ENCODE results near the gene CPA1. TPM values are rescaled to one million over a fixed set of nuclear protein-coding genes. Genes with fewer than 3 reads are reported as not detected.

Gene CPA1
- total and polyA plus RNA-seq, 7 experiments from 2014 or later = not detected

DNA sequence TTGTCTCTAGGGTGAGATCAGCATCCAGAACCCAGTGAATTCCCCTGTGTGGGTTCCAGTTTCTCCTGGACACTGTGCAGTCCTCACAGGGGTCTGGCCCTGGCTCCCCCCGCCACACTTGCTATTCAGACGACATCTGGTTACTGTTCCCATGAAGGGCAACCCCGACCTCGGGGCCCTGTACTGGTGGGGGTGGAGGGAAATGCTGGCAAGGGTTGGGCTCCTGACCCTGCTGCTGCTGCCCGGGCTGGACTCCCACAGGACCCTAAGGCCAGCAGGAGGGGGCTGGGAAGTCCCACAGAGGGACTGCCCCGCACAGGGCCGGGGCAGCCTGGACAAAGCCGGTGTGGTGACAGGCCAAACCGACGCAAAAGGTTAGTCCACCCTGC lies 768 bp upstream of the CPA1 start:
- ChIA-PET POLR2A (no interaction called here), CTCF (no interaction called here)
- Histone ChIP-seq H3K4me3 (ENCODE audit: low read length) (no peak overlapping the region), H3K27me3 (ENCODE audit: control insufficient read depth in 2 of 2, insufficient read depth in 2 of 2, low read length in 2 of 2) (no peaks in the 10 kb centered on the region), H3K27ac (ENCODE audit: low read depth, low read length) (no peak overlapping the region), H3K9me3 (ENCODE audit: control insufficient read depth in 2 of 3, low read length in 3 of 3) (peaks cover 0 to 4% (median 0%) of the 10 kb centered on the region in 3 experiments), H3K4me1 (ENCODE audit: control insufficient read depth in 2 of 2, insufficient read depth in 2 of 2, low read length in 2 of 2) (no peaks in the 10 kb centered on the region), H3K36me3 (ENCODE audit: control insufficient read depth in 2 of 3, insufficient read depth in 3 of 3, low read length in 3 of 3) (no peaks in the 10 kb centered on the region)
- Mint-ChIP-seq H3K9me3 (peaks cover 0 to 22% (median 9%) of the 10 kb centered on the region in 11 donors), H3K27me3 (no peaks in the 10 kb centered on the region), H3K27ac (no peak overlapping the region), H3K36me3 (peaks cover 3 to 8% (median 7%) of the 10 kb centered on the region in 5 donors), H3K4me3 (no peak overlapping the region), H3K4me1 (peaks cover 0 to 2% (median 0%) of the 10 kb centered on the region in 7 donors)
- ATAC-seq = no peak
- DNase-seq = no peak
- intact Hi-C loops (cut with micrococcal nuclease) = no loop called here

DNA sequence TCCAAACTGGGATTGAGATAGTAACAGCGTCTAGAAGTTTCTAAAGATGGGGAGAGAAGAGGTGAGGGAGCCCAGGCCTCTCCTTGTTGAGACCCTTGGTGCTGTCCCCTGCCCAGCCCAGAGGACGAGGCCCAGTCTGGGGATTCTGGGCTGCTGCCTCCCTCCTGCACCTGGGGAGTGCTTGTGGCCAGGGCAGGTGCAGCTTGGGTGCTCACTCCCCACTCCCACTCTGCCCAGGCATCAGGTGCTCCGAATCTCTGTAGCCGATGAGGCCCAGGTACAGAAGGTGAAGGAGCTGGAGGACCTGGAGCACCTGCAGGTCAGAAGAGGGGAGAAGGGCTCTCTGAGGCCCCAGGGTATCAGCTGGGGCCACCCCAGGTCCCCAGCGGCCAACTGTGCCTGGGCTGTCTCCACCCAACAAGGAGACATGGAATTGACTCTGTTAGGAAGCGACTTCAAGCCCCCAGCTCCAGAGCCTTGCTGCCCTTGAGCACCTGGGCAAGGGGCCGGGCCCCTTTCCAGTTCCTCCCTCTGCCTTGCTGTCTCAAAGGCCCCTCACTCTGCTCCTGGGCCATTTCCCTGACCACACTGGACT lies 664 bp downstream of the CPA1 start:
- DNase-seq = no peak
- H3K9me3 Mint-ChIP-seq = peaks cover 0 to 18% (median 8%) of the 10 kb centered on the region in 11 donors
- H3K27me3 ChIP-seq (ENCODE audit: control insufficient read depth in 2 of 2, insufficient read depth in 2 of 2, low read length in 2 of 2) = no peaks in the 10 kb centered on the region
- no peak overlapping the region for H3K27ac ChIP-seq (ENCODE audit: low read depth, low read length)
- POLR2A ChIA-PET = no interaction called here
- peaks cover 0 to 4% (median 0%) of the 10 kb centered on the region in 3 experiments for H3K9me3 ChIP-seq (ENCODE audit: control insufficient read depth in 2 of 3, low read length in 3 of 3)
- no peaks in the 10 kb centered on the region for H3K4me1 ChIP-seq (ENCODE audit: control insufficient read depth in 2 of 2, insufficient read depth in 2 of 2, low read length in 2 of 2)
- CTCF ChIA-PET = no interaction called here
- H3K4me3 Mint-ChIP-seq = no peak overlapping the region
- peaks cover 0 to 2% (median 0%) of the 10 kb centered on the region in 7 donors for H3K4me1 Mint-ChIP-seq
- peaks cover 3 to 8% (median 7%) of the 10 kb centered on the region in 5 donors for H3K36me3 Mint-ChIP-seq
- intact Hi-C loops (cut with micrococcal nuclease) = no loop called here
- H3K4me3 ChIP-seq (ENCODE audit: low read length) = no peak overlapping the region
- no peaks in the 10 kb centered on the region for H3K36me3 ChIP-seq (ENCODE audit: control insufficient read depth in 2 of 3, insufficient read depth in 3 of 3, low read length in 3 of 3)
- no peak for ATAC-seq
- peak overlapping the region in 1 of 9 donors; percentile 25 for H3K27ac Mint-ChIP-seq
- H3K27me3 Mint-ChIP-seq = no peaks in the 10 kb centered on the region

GRCh38 chr7:130381468-130382312 lies 1.4 kb downstream of the CPA1 start:
- Histone ChIP-seq H3K36me3 (ENCODE audit: control insufficient read depth in 2 of 3, insufficient read depth in 3 of 3, low read length in 3 of 3) (no peaks in the 10 kb centered on the region), H3K27ac (ENCODE audit: low read depth, low read length) (no peak overlapping the region), H3K4me3 (ENCODE audit: low read length) (no peak overlapping the region), H3K27me3 (ENCODE audit: control insufficient read depth in 2 of 2, insufficient read depth in 2 of 2, low read length in 2 of 2) (no peaks in the 10 kb centered on the region), H3K4me1 (ENCODE audit: control insufficient read depth in 2 of 2, insufficient read depth in 2 of 2, low read length in 2 of 2) (no peaks in the 10 kb centered on the region), H3K9me3 (ENCODE audit: control insufficient read depth in 2 of 3, low read length in 3 of 3) (peaks cover 0 to 4% (median 0%) of the 10 kb centered on the region in 3 experiments)
- ChIA-PET CTCF (no interaction called here), POLR2A (no interaction called here)
- Mint-ChIP-seq H3K9me3 (peaks cover 0 to 11% (median 2%) of the 10 kb centered on the region in 11 donors), H3K4me3 (no peak overlapping the region), H3K27me3 (no peaks in the 10 kb centered on the region), H3K36me3 (peaks cover 0 to 3% (median 1%) of the 10 kb centered on the region in 5 donors), H3K4me1 (peaks cover 0 to 5% (median 0%) of the 10 kb centered on the region in 7 donors), H3K27ac (no peak overlapping the region)
- DNase-seq (no peak), ATAC-seq (no peak)
- intact Hi-C loops (cut with micrococcal nuclease) = no loop called here

GRCh38 chr7:130383187-130383980 lies 3.1 kb downstream of the CPA1 start:
- Histone ChIP-seq H3K27ac (ENCODE audit: low read depth, low read length) (no peak overlapping the region), H3K9me3 (ENCODE audit: control insufficient read depth in 2 of 3, low read length in 3 of 3) (no peaks in the 10 kb centered on the region), H3K27me3 (ENCODE audit: control insufficient read depth in 2 of 2, insufficient read depth in 2 of 2, low read length in 2 of 2) (no peaks in the 10 kb centered on the region), H3K4me3 (ENCODE audit: low read length) (no peak overlapping the region), H3K36me3 (ENCODE audit: control insufficient read depth in 2 of 3, insufficient read depth in 3 of 3, low read length in 3 of 3) (no peaks in the 10 kb centered on the region), H3K4me1 (ENCODE audit: control insufficient read depth in 2 of 2, insufficient read depth in 2 of 2, low read length in 2 of 2) (no peaks in the 10 kb centered on the region)
- Mint-ChIP-seq H3K36me3 (no peaks in the 10 kb centered on the region), H3K4me3 (no peak overlapping the region), H3K27me3 (no peaks in the 10 kb centered on the region), H3K9me3 (peaks cover 0 to 3% (median 0%) of the 10 kb centered on the region in 11 donors), H3K4me1 (peaks cover 0 to 5% (median 0%) of the 10 kb centered on the region in 7 donors), H3K27ac (peak overlapping the region in 1 of 9 donors; percentile 14)
- ATAC-seq = no peak
- POLR2A ChIA-PET = no interaction called here
- CTCF ChIA-PET = no interaction called here
- DNase-seq = no peak
- intact Hi-C loops (cut with micrococcal nuclease) = no loop called here

- POLR2A ChIA-PET = no interaction called here
Measured at GRCh38 chr7:130384371-130384801, 4.1 kb downstream of the CPA1 start.

DNA sequence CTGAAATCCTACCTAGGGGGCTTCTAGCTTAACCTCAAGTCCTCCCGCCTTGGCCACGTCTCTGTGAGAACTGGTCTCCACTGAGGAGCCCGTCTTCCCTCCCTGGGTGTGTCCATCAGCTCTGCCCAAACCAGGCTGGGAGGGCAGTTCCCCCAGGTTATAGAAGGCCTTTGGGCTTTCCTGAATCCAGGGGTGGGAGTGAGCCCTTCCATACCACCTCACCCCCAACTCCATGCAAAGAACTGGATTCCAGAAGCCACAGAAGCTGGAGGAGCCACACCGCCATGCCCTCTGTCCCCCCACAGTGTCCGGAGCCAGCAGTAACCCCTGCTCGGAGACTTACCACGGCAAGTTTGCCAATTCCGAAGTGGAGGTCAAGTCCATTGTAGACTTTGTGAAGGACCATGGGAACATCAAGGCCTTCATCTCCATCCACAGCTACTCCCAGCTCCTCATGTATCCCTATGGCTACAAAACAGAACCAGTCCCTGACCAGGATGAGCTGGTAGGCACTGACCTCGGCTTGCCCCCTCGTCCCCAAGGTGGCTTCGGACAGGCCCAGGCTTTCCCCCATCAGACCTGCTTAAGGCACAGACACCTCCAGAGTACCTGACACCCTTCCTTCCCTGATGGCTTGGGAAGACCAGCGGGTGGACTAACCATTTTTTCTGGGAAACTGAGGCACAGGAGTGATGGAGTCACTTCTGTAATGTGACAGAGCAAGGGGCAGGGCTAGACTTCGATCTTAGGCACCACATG lies 4.7 kb downstream of the CPA1 start:
- H3K27me3 ChIP-seq (ENCODE audit: control insufficient read depth in 2 of 2, insufficient read depth in 2 of 2, low read length in 2 of 2) = no peaks in the 10 kb centered on the region
- intact Hi-C loops (cut with micrococcal nuclease) = no loop called here
- ChIA-PET CTCF (no interaction called here), POLR2A (no interaction called here)
- peaks cover 0 to 3% (median 0%) of the 10 kb centered on the region in 5 donors for H3K36me3 Mint-ChIP-seq
- H3K36me3 ChIP-seq (ENCODE audit: control insufficient read depth in 2 of 3, insufficient read depth in 3 of 3, low read length in 3 of 3) = no peaks in the 10 kb centered on the region
- H3K4me1 Mint-ChIP-seq = peaks cover 0 to 5% (median 0%) of the 10 kb centered on the region in 7 donors
- DNase-seq (no peak), ATAC-seq (no peak)
- no peak overlapping the region for H3K4me3 Mint-ChIP-seq
- no peak overlapping the region for H3K4me3 ChIP-seq (ENCODE audit: low read length)
- H3K9me3 Mint-ChIP-seq = peaks cover 0 to 3% (median 0%) of the 10 kb centered on the region in 11 donors
- H3K27ac ChIP-seq (ENCODE audit: low read depth, low read length) = no peak overlapping the region
- no peaks in the 10 kb centered on the region for H3K4me1 ChIP-seq (ENCODE audit: control insufficient read depth in 2 of 2, insufficient read depth in 2 of 2, low read length in 2 of 2)
- no peak overlapping the region for H3K27ac Mint-ChIP-seq
- H3K9me3 ChIP-seq (ENCODE audit: control insufficient read depth in 2 of 3, low read length in 3 of 3) = no peaks in the 10 kb centered on the region
- H3K27me3 Mint-ChIP-seq = no peaks in the 10 kb centered on the region

More at GRCh38 chr7:130384371-130384801, 4.1 kb downstream of the CPA1 start:
- DNase-seq (no peak), ATAC-seq (peak; percentile 40)
- Histone ChIP-seq H3K27me3 (ENCODE audit: control insufficient read depth in 2 of 2, insufficient read depth in 2 of 2, low read length in 2 of 2) (no peaks in the 10 kb centered on the region), H3K36me3 (ENCODE audit: control insufficient read depth in 2 of 3, insufficient read depth in 3 of 3, low read length in 3 of 3) (no peaks in the 10 kb centered on the region), H3K4me1 (ENCODE audit: control insufficient read depth in 2 of 2, insufficient read depth in 2 of 2, low read length in 2 of 2) (no peaks in the 10 kb centered on the region), H3K9me3 (ENCODE audit: control insufficient read depth in 2 of 3, low read length in 3 of 3) (no peaks in the 10 kb centered on the region), H3K4me3 (ENCODE audit: low read length) (no peak overlapping the region), H3K27ac (ENCODE audit: low read depth, low read length) (no peak overlapping the region)
- Mint-ChIP-seq H3K36me3 (peaks cover 0 to 3% (median 0%) of the 10 kb centered on the region in 5 donors), H3K4me1 (peaks cover 0 to 5% (median 0%) of the 10 kb centered on the region in 7 donors), H3K27ac (no peak overlapping the region), H3K4me3 (no peak overlapping the region), H3K9me3 (peaks cover 0 to 3% (median 0%) of the 10 kb centered on the region in 11 donors), H3K27me3 (no peaks in the 10 kb centered on the region)
- CTCF ChIA-PET = no interaction called here
- intact Hi-C loops (cut with micrococcal nuclease) = no loop called here
